Measurements from ENCODE around the gene SH2D3C. TPM values are rescaled to one million over a fixed set of nuclear protein-coding genes. Genes with fewer than 3 reads are reported as not detected.

The SH2D3C gene
- total RNA-seq, 2 experiments from 2014 or later = 29.9 to 30.3 TPM

DNA sequence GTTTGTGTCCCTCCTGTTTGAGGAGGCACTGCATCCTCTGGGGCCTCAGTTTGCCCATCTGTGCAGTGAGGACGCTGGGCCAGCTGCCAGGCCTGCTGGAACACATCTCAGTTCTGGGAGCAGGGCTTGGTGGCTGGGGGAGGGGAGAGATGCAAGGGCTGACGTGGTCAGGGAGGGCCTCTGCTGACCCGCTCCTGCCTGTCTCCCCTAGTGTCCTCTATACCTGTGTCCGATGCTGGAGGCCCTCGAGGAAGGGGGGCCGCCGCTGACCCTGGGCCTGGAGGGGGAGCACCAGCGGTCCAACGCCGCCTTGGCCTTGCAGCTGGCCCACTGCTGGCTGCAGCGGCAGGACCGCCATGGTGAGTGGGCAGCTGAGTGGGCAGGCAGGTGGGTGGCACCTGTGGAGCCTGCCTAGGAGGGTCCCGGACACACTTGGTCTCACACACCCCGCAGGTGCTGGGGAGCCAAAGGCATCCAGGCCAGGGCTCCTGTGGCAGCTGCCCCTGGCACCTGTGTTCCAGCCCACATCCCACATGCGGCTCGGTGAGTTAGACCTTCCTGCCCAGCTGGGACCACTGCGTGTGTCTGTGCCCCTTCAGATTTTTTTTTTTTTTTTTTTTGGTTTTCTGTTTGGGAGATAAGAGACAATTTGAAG is 30.0 kb upstream of the SH2D3C start:
- Mint-ChIP-seq H3K9me3 (no peaks in the 10 kb centered on the region), H3K36me3 (ENCODE audit: low read depth) (peaks cover 42% of the 10 kb centered on the region), H3K27ac (no peak overlapping the region), H3K27me3 (no peaks in the 10 kb centered on the region), H3K4me3 (no peak overlapping the region), H3K4me1 (ENCODE audit: low read depth) (peaks cover 13% of the 10 kb centered on the region)
- no peak for DNase-seq
- intact Hi-C loops (cut with micrococcal nuclease) = no loop called here
- no peak for ATAC-seq
- ChIA-PET POLR2A (interaction anchor here (0.6 to 1.7 kb wide), 9 partner anchors 10 to 146 kb away, joined by 3 to 5 read pairs (median 3); partner anchors contain the start of gene ENG), CTCF (no interaction called here)
- TF ChIP-seq, protein P1, sequence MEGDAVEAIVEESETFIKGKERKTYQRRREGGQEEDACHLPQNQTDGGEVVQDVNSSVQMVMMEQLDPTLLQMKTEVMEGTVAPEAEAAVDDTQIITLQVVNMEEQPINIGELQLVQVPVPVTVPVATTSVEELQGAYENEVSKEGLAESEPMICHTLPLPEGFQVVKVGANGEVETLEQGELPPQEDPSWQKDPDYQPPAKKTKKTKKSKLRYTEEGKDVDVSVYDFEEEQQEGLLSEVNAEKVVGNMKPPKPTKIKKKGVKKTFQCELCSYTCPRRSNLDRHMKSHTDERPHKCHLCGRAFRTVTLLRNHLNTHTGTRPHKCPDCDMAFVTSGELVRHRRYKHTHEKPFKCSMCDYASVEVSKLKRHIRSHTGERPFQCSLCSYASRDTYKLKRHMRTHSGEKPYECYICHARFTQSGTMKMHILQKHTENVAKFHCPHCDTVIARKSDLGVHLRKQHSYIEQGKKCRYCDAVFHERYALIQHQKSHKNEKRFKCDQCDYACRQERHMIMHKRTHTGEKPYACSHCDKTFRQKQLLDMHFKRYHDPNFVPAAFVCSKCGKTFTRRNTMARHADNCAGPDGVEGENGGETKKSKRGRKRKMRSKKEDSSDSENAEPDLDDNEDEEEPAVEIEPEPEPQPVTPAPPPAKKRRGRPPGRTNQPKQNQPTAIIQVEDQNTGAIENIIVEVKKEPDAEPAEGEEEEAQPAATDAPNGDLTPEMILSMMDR (IDR thresholded peaks at IDR 0.05) = no peak

DNA sequence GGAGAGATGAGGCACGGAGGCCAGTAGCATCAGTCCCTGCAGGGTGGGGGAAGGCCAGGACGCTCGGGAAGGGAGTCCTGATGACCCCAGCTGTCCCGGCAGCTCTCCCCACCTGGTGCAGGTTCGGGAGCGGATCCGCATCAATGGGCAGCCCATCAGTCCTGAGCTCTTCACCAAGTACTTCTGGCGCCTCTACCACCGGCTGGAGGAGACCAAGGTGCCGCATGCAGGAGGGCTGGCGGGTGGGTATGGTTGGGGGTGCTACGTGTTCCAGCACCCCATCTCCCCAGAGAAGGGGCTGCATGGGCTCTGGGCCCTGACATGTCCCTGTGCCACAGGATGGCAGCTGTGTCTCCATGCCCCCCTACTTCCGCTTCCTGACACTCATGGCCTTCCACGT is 28.4 kb upstream of the SH2D3C start:
- intact Hi-C loops (cut with micrococcal nuclease) = no loop called here
- DNase-seq = no peak
- ChIA-PET POLR2A (interaction anchor here (0.7 to 1.3 kb wide), 4 partner anchors 10 to 109 kb away, joined by 3 read pairs; no protein-coding TSS in a partner anchor), CTCF (interaction anchor here (2.6 kb wide), 1 partner anchor 37 kb away, joined by 6 read pairs; no protein-coding TSS in a partner anchor)
- H3K36me3 Mint-ChIP-seq (ENCODE audit: low read depth) = peaks cover 42% of the 10 kb centered on the region
- ATAC-seq = no peak
- TF ChIP-seq, protein P1 (IDR thresholded peaks at IDR 0.05) = no peak
- H3K9me3 Mint-ChIP-seq = no peaks in the 10 kb centered on the region
- H3K27me3 Mint-ChIP-seq = no peaks in the 10 kb centered on the region
- H3K27ac Mint-ChIP-seq = no peak overlapping the region
- peaks cover 19% of the 10 kb centered on the region for H3K4me1 Mint-ChIP-seq (ENCODE audit: low read depth)
- H3K4me3 Mint-ChIP-seq = no peak overlapping the region

DNA sequence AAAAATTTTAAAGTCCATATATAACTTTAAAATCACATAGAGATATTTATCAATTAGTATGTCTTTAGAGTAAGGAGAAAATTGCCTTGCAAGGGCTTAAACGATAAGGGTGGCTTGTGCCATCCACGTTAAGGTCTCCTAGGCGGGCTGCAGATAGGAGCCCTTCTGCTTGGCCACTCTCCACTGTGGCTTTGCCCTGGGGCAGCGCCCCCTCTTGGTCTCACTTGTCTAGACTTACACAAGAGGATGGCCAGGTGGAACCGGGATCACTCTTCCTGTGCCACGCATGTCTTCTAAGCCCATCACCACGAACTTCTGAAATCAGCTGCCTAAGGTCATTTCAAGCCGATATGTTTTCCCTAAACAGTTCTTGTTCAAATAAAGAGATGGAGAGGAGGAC is 27.2 kb upstream of the SH2D3C start:
- H3K27ac Mint-ChIP-seq = peak overlapping the region; percentile 71
- no peaks in the 10 kb centered on the region for H3K9me3 Mint-ChIP-seq
- CTCF ChIA-PET = interaction anchor here (1.1 to 2.6 kb wide), 4 partner anchors 18 to 71 kb away, joined by 3 to 13 read pairs (median 5); partner anchors contain the start of gene TOR2A
- no peak overlapping the region for H3K4me3 Mint-ChIP-seq
- TF ChIP-seq, protein P1 (IDR thresholded peaks at IDR 0.05) = peak; percentile 47
- POLR2A ChIA-PET = interaction anchor here (0.6 to 1.1 kb wide), 2 partner anchors 39 to 67 kb away, joined by 3 read pairs; no protein-coding TSS in a partner anchor
- H3K27me3 Mint-ChIP-seq = no peaks in the 10 kb centered on the region
- intact Hi-C loops (cut with micrococcal nuclease) = no loop called here
- H3K36me3 Mint-ChIP-seq (ENCODE audit: low read depth) = peaks cover 37% of the 10 kb centered on the region
- peak; percentile 71 for DNase-seq
- no peak for ATAC-seq
- H3K4me1 Mint-ChIP-seq (ENCODE audit: low read depth) = peaks cover 25% of the 10 kb centered on the region

DNA sequence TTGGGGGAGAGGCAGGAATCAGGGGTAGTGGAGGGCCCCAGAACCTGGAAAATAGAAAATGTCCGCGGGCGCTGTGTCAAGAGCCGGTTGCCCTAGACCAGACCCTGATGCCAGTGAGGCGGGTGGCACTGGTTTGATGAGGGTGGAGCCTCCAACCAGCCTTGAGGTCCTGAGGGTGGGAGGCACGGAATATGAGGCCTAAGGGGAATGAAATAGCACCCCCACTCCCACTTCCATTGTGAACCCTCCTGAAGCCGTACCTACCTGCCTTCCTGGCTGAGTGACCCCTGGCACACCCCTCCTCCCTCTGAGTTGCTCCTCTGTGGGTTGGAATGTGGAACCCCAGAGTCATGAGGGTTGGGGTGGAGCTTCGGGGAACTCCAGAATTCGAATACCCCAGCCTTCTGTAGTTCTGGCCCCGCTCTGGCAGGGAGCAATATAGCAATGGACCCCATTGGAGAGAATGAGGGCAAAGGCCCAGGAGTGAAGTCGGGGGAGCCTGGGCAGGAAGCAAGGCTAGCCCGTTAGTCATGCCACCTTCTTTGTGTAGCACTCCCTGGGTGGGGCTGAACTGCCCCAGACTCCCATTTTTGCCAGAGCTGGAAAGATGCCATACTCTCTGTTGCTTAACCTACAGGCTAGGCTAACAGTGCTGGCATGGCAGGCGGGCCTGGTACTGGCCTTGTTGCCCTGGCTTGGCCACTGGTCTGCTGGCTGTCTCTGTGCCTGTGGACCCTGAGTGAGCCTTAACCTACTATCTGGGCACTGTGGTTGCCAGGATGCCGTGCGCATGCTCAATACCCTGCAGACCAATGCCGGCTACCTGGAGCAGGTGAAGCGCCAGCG is 25.3 kb upstream of the SH2D3C start:
- Mint-ChIP-seq H3K27ac (peak overlapping the region; percentile 97), H3K9me3 (no peaks in the 10 kb centered on the region), H3K36me3 (ENCODE audit: low read depth) (peaks cover 27% of the 10 kb centered on the region), H3K4me3 (peak overlapping the region; percentile 99), H3K27me3 (no peaks in the 10 kb centered on the region), H3K4me1 (ENCODE audit: low read depth) (peaks cover 25% of the 10 kb centered on the region)
- POLR2A ChIA-PET = interaction anchor here (0.6 to 2.6 kb wide), 15 partner anchors 10 to 356 kb away, joined by 3 to 11 read pairs (median 4); partner anchors contain the start of genes CDK9, PTRH1, SH2D3C and TTC16
- peak; percentile 41 for DNase-seq
- intact Hi-C loops (cut with micrococcal nuclease) = loop anchor here (5.0 kb wide), 1 partner anchor 64 kb away; no protein-coding TSS in a partner anchor
- ATAC-seq = no peak
- CTCF ChIA-PET = interaction anchor here (1.2 to 2.4 kb wide), 3 partner anchors 18 to 113 kb away, joined by 4 to 13 read pairs (median 4); partner anchors contain the start of genes CDK9 and ST6GALNAC4
- TF ChIP-seq, protein P1 (IDR thresholded peaks at IDR 0.05) = no peak
